GM12872 (cell line): ENCODE results near the gene ADCY10.

Source experiments
- TF ChIP-seq, protein P1 (sequence below): IDR thresholded peaks from 3 replicates; pipeline ENCODE4 v1.5.1; 2011; ENCODE audit warnings: low read depth, mild to moderate bottlenecking, low read length, moderate library complexity; ENCODE audit not compliant: insufficient read depth

ADCY10 gene

DNA sequence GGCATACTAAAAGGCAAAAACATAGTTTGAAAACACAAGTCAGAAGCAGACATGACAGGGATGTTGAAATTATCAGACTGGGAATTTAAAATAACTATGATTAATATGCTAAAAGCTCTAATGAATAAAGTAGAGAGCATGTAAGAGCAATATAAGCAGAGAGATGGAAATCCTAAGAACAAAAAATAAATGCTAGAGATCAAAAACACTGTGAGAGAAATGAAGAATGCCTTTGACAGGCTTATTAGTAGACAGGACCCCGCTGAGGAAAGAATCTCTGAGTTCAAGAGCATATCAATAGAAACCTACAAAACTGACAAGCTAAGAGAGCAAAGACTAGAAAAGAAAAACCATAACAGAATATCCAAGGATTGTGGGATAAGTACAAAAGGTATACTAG, 98.3 kb downstream of the ADCY10 start:
- TF ChIP-seq, protein P1, sequence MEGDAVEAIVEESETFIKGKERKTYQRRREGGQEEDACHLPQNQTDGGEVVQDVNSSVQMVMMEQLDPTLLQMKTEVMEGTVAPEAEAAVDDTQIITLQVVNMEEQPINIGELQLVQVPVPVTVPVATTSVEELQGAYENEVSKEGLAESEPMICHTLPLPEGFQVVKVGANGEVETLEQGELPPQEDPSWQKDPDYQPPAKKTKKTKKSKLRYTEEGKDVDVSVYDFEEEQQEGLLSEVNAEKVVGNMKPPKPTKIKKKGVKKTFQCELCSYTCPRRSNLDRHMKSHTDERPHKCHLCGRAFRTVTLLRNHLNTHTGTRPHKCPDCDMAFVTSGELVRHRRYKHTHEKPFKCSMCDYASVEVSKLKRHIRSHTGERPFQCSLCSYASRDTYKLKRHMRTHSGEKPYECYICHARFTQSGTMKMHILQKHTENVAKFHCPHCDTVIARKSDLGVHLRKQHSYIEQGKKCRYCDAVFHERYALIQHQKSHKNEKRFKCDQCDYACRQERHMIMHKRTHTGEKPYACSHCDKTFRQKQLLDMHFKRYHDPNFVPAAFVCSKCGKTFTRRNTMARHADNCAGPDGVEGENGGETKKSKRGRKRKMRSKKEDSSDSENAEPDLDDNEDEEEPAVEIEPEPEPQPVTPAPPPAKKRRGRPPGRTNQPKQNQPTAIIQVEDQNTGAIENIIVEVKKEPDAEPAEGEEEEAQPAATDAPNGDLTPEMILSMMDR: no peak

DNA sequence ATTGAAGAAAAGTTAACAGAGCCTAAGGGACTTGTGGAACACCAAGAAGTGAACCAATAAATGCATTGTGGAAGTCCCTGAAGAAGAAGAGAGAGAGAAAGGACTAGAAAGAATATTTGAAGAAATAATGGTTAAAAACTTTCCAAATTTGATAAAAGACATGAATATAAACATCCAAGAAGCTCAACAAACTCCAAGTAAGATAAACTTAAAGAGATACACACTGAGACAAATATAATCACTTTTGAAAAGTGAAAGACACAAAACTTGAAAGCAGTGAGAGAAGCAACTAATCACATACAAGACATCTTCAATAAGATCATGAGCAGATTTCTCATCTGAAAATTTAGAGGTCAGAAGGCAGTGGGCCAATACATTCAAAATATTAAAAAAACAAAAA, 101.0 kb downstream of the ADCY10 start:
- TF ChIP-seq, protein P1: no peak

DNA sequence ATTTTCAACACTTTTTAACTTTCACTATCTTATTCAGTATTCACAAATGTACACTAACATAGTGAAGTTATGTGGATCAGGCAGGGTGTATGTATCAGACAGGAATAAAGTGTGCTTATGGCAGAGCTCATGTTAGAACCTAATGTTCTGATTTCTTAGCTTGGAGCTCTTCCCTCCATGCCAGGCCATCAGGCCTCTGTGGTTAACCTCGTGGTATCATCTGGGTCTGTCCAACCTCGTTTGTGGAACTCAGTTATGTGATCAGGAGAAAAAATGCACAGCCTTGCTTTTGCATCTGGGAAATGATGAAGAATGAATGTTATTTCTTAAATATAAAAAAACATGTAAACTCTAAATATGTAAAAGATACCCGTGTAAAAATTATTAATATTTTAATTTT, 105.2 kb downstream of the ADCY10 start:
- TF ChIP-seq, protein P1: no peak

DNA sequence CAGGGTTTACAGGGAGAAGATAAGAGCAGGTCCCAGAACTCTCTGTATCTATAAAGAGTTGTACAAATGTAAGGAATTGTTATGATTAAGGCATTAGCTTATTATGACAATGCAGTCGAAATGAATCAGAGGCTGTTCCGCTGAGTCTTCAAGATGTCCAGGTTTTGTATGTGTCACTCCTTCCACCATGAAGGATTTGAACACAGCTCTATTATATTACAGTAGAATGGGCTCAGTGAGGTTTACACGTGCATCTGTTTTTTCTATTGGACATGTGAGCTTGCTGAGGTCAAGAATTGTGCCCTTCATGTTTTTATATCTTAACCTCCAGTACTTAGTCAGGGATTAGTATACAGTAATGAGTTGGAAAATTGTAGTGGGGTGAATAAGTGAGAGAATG, 105.8 kb downstream of the ADCY10 start:
- TF ChIP-seq, protein P1: no peak

DNA sequence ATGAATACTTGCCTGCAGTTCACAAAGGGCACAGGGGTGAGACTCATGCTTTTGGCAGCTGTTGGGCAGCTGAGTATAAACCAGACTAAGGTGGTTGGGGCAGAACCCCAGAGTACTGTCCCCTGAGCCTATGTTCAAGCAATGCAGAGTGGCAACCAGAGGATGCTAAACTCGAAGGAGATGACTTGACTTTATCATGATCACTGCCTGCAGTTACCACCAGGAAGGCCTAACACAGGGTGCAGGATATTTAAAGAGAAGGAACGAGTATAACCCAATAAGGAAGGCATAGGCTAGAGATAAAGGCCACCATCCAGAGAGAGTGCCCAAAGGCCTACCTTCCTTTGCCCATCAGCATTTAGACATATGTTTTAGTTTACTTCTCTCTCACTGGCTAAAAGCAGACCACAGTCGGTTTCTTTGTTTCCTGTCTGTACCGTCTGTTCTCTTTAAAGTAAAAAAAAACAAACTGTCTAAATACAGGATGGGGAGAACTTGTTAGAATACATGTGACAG, 108.8 kb downstream of the ADCY10 start:
- TF ChIP-seq, protein P1: no peak

DNA sequence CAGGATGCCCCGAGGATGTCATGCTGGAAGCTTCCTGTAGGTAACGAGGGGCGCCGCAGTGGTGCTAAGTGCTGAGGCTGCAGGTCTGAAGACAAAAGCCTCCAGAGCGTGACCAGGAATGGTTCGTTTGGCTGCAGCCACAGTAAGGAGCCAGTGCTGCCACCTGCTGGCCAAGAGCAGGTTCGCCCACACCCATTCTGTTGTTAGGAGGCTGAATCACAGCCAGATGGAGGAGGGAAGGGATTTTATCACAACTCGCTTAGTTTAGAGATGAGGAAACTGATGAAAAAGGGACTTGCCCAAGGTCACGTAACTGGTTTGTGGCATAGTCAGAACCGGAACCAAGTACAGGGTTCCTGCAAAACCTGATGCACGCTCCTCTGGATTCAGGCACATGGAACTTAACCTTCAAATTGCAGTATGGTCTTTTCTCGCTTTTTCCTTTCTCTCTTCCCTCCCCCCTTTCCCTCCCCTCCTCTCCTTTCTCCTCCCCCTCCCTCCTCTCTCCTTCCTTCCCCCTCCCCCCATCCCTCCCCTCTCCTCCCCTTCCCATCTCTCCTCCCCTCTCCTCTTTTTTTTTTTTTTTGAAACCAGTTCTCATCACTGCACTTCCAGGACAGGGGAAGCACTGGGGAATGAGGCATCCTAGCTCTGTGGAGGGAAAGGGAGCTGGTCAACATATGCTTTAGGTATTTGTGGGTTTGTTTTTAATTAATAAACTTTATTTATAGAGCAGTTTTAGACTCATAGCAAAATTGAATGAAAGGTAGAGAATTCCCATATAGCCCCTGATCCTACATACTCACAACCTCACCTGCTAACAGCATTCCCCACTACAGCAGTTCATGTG, 110.4 kb downstream of the ADCY10 start:
- TF ChIP-seq, protein P1: peak; percentile 98

DNA sequence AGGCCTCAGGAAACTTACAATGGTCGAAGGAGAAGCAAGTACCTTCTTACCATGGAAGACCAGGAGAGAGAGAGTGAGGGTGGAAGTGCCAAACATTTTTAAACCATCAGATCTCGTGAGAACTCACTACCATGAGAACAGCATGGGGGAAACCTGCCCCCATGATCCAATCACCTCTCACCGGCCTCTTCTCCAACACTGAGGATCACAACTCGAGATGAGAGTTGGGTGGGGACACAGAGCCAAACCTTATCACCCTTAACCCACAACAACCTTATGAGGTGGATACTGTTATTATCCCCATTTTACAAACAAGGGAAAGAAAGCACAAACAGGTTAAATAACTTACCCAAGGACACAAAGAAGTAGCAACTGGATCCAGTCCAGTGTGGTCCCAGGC, 111.7 kb downstream of the ADCY10 start:
- TF ChIP-seq, protein P1: no peak
